Measurements from ENCODE around the gene ZBTB20. TPM values are rescaled to one million over a fixed set of nuclear protein-coding genes. Genes with fewer than 3 reads are reported as not detected.

ZBTB20 gene
- total and polyA plus RNA-seq, 10 donors, result 0.32 to 89.7 (median 71.8) TPM

- Histone ChIP-seq H3K4me1 (peaks cover 0 to 29% (median 14%) of the 10 kb centered on the region in 6 donors), H3K27ac (no peak overlapping the region), H3K27me3 (replicated peaks in 1 of 7) (no peaks in the 10 kb centered on the region), H3K9me3 (no peaks in the 10 kb centered on the region), H3K36me3 (no peaks in the 10 kb centered on the region), H3K4me3 (no peak overlapping the region)
- 82 to 90% (median 86%) methylated on average over 10 of the region's 10 CpGs for WGBS, 5 donors
- intact Hi-C loops (cut with DNase I; ENCODE audit: low total_unique reads), result no loop called here
- no peak for DNase-seq
- TF ChIP-seq POLR2AphosphoS5 (IDR thresholded peaks at IDR 0.05) (no peak), POLR2A (IDR thresholded peaks at IDR 0.05) (no peak), CTCF (IDR thresholded peaks at IDR 0.05 in 8 of 11, conservative IDR thresholded peaks at IDR 0.05 in 3 of 11) (no peak)
Measured at GRCh38 chr3:114441386-114441785, 705.7 kb downstream of the ZBTB20 start.

GRCh38 chr3:114440700-114441099 lies 706.4 kb downstream of the ZBTB20 start:
- 68 to 81% (median 70%) methylated on average over 4 of the region's 4 CpGs for WGBS, 5 donors
- intact Hi-C loops (cut with DNase I; ENCODE audit: low total_unique reads), result no loop called here
- H3K4me1 ChIP-seq, result peaks cover 0 to 29% (median 14%) of the 10 kb centered on the region in 6 donors
- no peaks in the 10 kb centered on the region for H3K27me3 ChIP-seq (replicated peaks in 1 of 7)
- H3K4me3 ChIP-seq, result no peak overlapping the region
- no peak overlapping the region for H3K27ac ChIP-seq
- TF ChIP-seq CTCF (IDR thresholded peaks at IDR 0.05 in 8 of 11, conservative IDR thresholded peaks at IDR 0.05 in 3 of 11) (no peak), POLR2AphosphoS5 (IDR thresholded peaks at IDR 0.05) (no peak), POLR2A (IDR thresholded peaks at IDR 0.05) (no peak)
- no peaks in the 10 kb centered on the region for H3K9me3 ChIP-seq
- H3K36me3 ChIP-seq, result no peaks in the 10 kb centered on the region
- DNase-seq, result no peak

- DNase-seq, result no peak
- WGBS, 5 donors, result 81 to 100% (median 95%) methylated on average over 1 of the region's 1 CpG
- Histone ChIP-seq H3K4me3 (no peak overlapping the region), H3K27me3 (replicated peaks in 1 of 7) (no peaks in the 10 kb centered on the region), H3K9me3 (no peaks in the 10 kb centered on the region), H3K4me1 (peaks cover 0 to 29% (median 14%) of the 10 kb centered on the region in 6 donors), H3K27ac (no peak overlapping the region), H3K36me3 (no peaks in the 10 kb centered on the region)
- intact Hi-C loops (cut with DNase I; ENCODE audit: low total_unique reads), result no loop called here
- TF ChIP-seq POLR2A (IDR thresholded peaks at IDR 0.05), result no peak
Measured at GRCh38 chr3:114439284-114439683, 707.8 kb downstream of the ZBTB20 start.

- no peak overlapping the region for H3K4me3 ChIP-seq
- intact Hi-C loops (cut with DNase I; ENCODE audit: low total_unique reads), result no loop called here
- no peak overlapping the region for H3K27ac ChIP-seq
- H3K36me3 ChIP-seq, result no peaks in the 10 kb centered on the region
- DNase-seq, result no peak
- no peaks in the 10 kb centered on the region for H3K9me3 ChIP-seq
- TF ChIP-seq CTCF (IDR thresholded peaks at IDR 0.05 in 8 of 11, conservative IDR thresholded peaks at IDR 0.05 in 3 of 11) (no peak), POLR2A (IDR thresholded peaks at IDR 0.05) (no peak), POLR2AphosphoS5 (IDR thresholded peaks at IDR 0.05) (no peak)
- peaks cover 0 to 26% (median 14%) of the 10 kb centered on the region in 6 donors for H3K4me1 ChIP-seq
- no peaks in the 10 kb centered on the region for H3K27me3 ChIP-seq (replicated peaks in 1 of 7)
- WGBS, 5 donors, result 86 to 95% (median 90%) methylated on average over 2 of the region's 2 CpGs
Measured at GRCh38 chr3:114437897-114438296, 709.2 kb downstream of the ZBTB20 start.

- WGBS, 5 donors, result 60 to 87% (median 81%) methylated on average over 2 of the region's 2 CpGs
- no peak overlapping the region for H3K4me3 ChIP-seq
- H3K27ac ChIP-seq, result no peak overlapping the region
Measured at GRCh38 chr3:114436182-114436581, 710.9 kb downstream of the ZBTB20 start.

More at GRCh38 chr3:114436182-114436581, 710.9 kb downstream of the ZBTB20 start:
- peaks cover 0 to 10% (median 6%) of the 10 kb centered on the region in 6 donors for H3K4me1 ChIP-seq
- no peaks in the 10 kb centered on the region for H3K9me3 ChIP-seq
- no peaks in the 10 kb centered on the region for H3K27me3 ChIP-seq (replicated peaks in 1 of 7)
- TF ChIP-seq POLR2AphosphoS5 (IDR thresholded peaks at IDR 0.05) (no peak), CTCF (IDR thresholded peaks at IDR 0.05 in 8 of 11, conservative IDR thresholded peaks at IDR 0.05 in 3 of 11) (no peak), POLR2A (IDR thresholded peaks at IDR 0.05) (no peak)
- H3K36me3 ChIP-seq, result no peaks in the 10 kb centered on the region
- intact Hi-C loops (cut with DNase I; ENCODE audit: low total_unique reads), result no loop called here
- DNase-seq, result no peak

Measured in spleen (tissue), 11 donors.